ENCODE data around the gene SRSF9. TPM values are rescaled to one million over a fixed set of nuclear protein-coding genes. Genes with fewer than 3 reads are reported as not detected.

Gene SRSF9
- total RNA-seq, 1 experiment from 2014 or later, result 302 TPM

DNA sequence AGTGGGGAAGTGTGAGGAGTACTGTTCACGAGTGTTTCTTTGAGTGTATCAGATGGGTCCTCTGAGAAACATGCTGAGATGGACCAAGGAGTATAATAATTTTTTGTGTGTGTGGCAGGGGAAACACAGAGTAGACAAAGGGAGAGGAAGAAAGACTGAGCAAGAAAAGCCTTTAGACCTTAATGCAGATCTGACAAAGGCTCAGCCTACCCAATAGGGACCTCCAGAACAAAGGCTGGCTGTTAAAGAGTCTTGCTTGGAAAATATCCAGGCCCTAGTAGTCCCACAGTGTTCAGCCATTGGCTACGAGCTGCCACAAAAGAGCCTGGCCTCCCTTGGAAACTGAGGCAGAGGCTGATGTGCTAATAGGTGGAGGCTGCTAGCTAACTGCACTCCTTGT lies 45.9 kb upstream of the SRSF9 start:
- H2BK20ac ChIP-seq (ENCODE audit: low read depth, low read length, poor library complexity, severe bottlenecking), result no peak overlapping the region
- no peak overlapping the region for H4K8ac ChIP-seq (replicated peaks; ENCODE audit: insufficient read length, low read depth, low read length)
- H3K4me1 Mint-ChIP-seq, result no peaks in the 10 kb centered on the region
- H2BK12ac ChIP-seq (ENCODE audit: insufficient read length, low read depth, low read length), result no peak overlapping the region
- H4K20me1 ChIP-seq (ENCODE audit: control insufficient read depth, insufficient read depth, insufficient read length), result no peaks in the 10 kb centered on the region
- no peak overlapping the region for H3K27ac ChIP-seq (ENCODE audit: insufficient read length, low read depth, low read length)
- no peaks in the 10 kb centered on the region for H3K9me3 ChIP-seq (ENCODE audit: control insufficient read depth, low read depth, low read length)
- H3K27ac Mint-ChIP-seq, result 0 out of 7 replicates have a peak overlapping the region, but pooled peaks of 1 of the 3 experiments have one; percentile 22
- no peak overlapping the region for H3K56ac ChIP-seq (ENCODE audit: insufficient read length, low read depth, low read length)
- H3K27me3 ChIP-seq (ENCODE audit: insufficient read depth, low read length), result no peaks in the 10 kb centered on the region
- no peaks in the 10 kb centered on the region for H3K4me1 ChIP-seq (ENCODE audit: insufficient read depth, low read length)
- H4K91ac ChIP-seq (ENCODE audit: insufficient read length, low read depth, low read length), result no peak overlapping the region
- no peak overlapping the region for H3K18ac ChIP-seq (ENCODE audit: insufficient read length, low read depth, low read length)
- no peak overlapping the region for H2BK120ac ChIP-seq (ENCODE audit: low read depth, low read length, poor library complexity, severe bottlenecking)
- H3K27me3 Mint-ChIP-seq (ENCODE audit: low read depth), result no peaks in the 10 kb centered on the region
- H2BK5ac ChIP-seq (ENCODE audit: insufficient read length, low read length), result no peak overlapping the region
- no peak overlapping the region for H3K4me3 Mint-ChIP-seq
- H2AFZ ChIP-seq (ENCODE audit: low read length), result no peak overlapping the region
- H3K9me3 Mint-ChIP-seq, result no peaks in the 10 kb centered on the region
- H3K23me2 ChIP-seq (ENCODE audit: insufficient read length, low read depth, low read length, poor library complexity, severe bottlenecking), result no peaks in the 10 kb centered on the region
- H2BK15ac ChIP-seq (ENCODE audit: low read depth, low read length), result no peak overlapping the region
- TF ChIP-seq, protein P1, sequence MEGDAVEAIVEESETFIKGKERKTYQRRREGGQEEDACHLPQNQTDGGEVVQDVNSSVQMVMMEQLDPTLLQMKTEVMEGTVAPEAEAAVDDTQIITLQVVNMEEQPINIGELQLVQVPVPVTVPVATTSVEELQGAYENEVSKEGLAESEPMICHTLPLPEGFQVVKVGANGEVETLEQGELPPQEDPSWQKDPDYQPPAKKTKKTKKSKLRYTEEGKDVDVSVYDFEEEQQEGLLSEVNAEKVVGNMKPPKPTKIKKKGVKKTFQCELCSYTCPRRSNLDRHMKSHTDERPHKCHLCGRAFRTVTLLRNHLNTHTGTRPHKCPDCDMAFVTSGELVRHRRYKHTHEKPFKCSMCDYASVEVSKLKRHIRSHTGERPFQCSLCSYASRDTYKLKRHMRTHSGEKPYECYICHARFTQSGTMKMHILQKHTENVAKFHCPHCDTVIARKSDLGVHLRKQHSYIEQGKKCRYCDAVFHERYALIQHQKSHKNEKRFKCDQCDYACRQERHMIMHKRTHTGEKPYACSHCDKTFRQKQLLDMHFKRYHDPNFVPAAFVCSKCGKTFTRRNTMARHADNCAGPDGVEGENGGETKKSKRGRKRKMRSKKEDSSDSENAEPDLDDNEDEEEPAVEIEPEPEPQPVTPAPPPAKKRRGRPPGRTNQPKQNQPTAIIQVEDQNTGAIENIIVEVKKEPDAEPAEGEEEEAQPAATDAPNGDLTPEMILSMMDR (conservative IDR thresholded peaks at IDR 0.05), result no peak
- H3K14ac ChIP-seq (ENCODE audit: insufficient read depth, low read length), result no peak overlapping the region
- H3K36me3 Mint-ChIP-seq (ENCODE audit: insufficient read depth in 1 of 3, low read depth in 3 of 3), result peaks cover 10 to 38% (median 25%) of the 10 kb centered on the region in 3 experiments; a peak in 6 of 7 replicates
- no peak overlapping the region for H3K23ac ChIP-seq (ENCODE audit: insufficient read length, low read depth, low read length)
- H2AK5ac ChIP-seq (ENCODE audit: insufficient read length, low read length), result no peak overlapping the region
- no peak for DNase-seq
- no CpG with 5 or more reads among the region's 2 CpGs for WGBS (ENCODE audit: extremely low coverage, insufficient read length, low lambda C conversion rate)
- H3K4ac ChIP-seq (ENCODE audit: low read depth, low read length), result no peak overlapping the region
- H3K9ac ChIP-seq (ENCODE audit: extremely low read depth, insufficient read length, low read length), result no peak overlapping the region
- H3K79me2 ChIP-seq (ENCODE audit: insufficient read depth, low read length), result no peaks in the 10 kb centered on the region
- H3T11ph ChIP-seq (ENCODE audit: low read length), result no peak overlapping the region
- H3K4me2 ChIP-seq (ENCODE audit: insufficient read depth, insufficient read length, low read length), result no peak overlapping the region
- H3K79me1 ChIP-seq (ENCODE audit: insufficient read depth, low read depth, low read length, poor library complexity, severe bottlenecking), result no peaks in the 10 kb centered on the region
- no peak overlapping the region for H4K5ac ChIP-seq (ENCODE audit: insufficient read length, low read depth, low read length)

Data from H9 (cell line).